Activated CD4-positive, alpha-beta T cell treated with anti-CD3 and anti-CD28 coated beads for 48 hours (primary cell): ENCODE measurements around the gene DNAJB4.
A peak's percentile ranks its signal among the peaks of the same experiment; 100 is the strongest.
"Not testable (repeated sequence)": the region's sequence is repeated elsewhere in the genome, so short reads cannot be mapped to it uniquely, and the experiment has no call there.

Experiments
- DNase-seq: peaks from one replicate; pipeline ENCODE4 v3.0.0-alpha.2; 2020

Gene DNAJB4

GRCh38 chr1:78040484-78041089 is 35.8 kb downstream of the DNAJB4 start:
- DNase-seq: no peak

- DNase-seq: no peak
Observed at GRCh38 chr1:78043436-78043835, 38.7 kb downstream of the DNAJB4 start.

- DNase-seq: no peak
Observed at GRCh38 chr1:78044796-78045562, 40.2 kb downstream of the DNAJB4 start.

- DNase-seq: no peak
Observed at GRCh38 chr1:78045563-78045925, 40.8 kb downstream of the DNAJB4 start.

GRCh38 chr1:78045926-78046778 is 41.4 kb downstream of the DNAJB4 start, which contains the start of gene GIPC2:
TSS of gene GIPC2 (plus strand) at chr1:78045966. CDS start at chr1:78046095, 129 bp downstream.
- peak; percentile 57 for DNase-seq

- no peak for DNase-seq
Observed at GRCh38 chr1:78047106-78047505, 42.4 kb downstream of the DNAJB4 start.

GRCh38 chr1:78047631-78048030 is 42.9 kb downstream of the DNAJB4 start:
- no peak for DNase-seq

- DNase-seq: no peak
Observed at GRCh38 chr1:78048446-78048845, 43.7 kb downstream of the DNAJB4 start.

GRCh38 chr1:78049396-78049795 is 44.7 kb downstream of the DNAJB4 start:
- no peak for DNase-seq

GRCh38 chr1:78051005-78051404 is 46.3 kb downstream of the DNAJB4 start:
- DNase-seq: no peak

GRCh38 chr1:78052685-78053405 is 48.1 kb downstream of the DNAJB4 start:
- DNase-seq: no peak

GRCh38 chr1:78053498-78053897 is 48.8 kb downstream of the DNAJB4 start:
- DNase-seq: no peak

GRCh38 chr1:78054559-78054958 is 49.8 kb downstream of the DNAJB4 start:
- no peak for DNase-seq

- DNase-seq: no peak
Observed at GRCh38 chr1:78054972-78055371, 50.2 kb downstream of the DNAJB4 start.

- no peak for DNase-seq
Observed at GRCh38 chr1:78055565-78056132, 50.9 kb downstream of the DNAJB4 start.

GRCh38 chr1:78058670-78059069 is 53.9 kb downstream of the DNAJB4 start:
- no peak for DNase-seq

GRCh38 chr1:78060857-78061563 is 56.3 kb downstream of the DNAJB4 start:
- no peak for DNase-seq

GRCh38 chr1:78061825-78062523 is 57.2 kb downstream of the DNAJB4 start:
- no peak for DNase-seq

- DNase-seq: not testable (repeated sequence)
Observed at GRCh38 chr1:78064886-78065285, 60.1 kb downstream of the DNAJB4 start.
